ENCODE data around the gene NFE2L3. TPM values are rescaled to one million over a fixed set of nuclear protein-coding genes. Genes with fewer than 3 reads are reported as not detected.

NFE2L3 gene, protein sequence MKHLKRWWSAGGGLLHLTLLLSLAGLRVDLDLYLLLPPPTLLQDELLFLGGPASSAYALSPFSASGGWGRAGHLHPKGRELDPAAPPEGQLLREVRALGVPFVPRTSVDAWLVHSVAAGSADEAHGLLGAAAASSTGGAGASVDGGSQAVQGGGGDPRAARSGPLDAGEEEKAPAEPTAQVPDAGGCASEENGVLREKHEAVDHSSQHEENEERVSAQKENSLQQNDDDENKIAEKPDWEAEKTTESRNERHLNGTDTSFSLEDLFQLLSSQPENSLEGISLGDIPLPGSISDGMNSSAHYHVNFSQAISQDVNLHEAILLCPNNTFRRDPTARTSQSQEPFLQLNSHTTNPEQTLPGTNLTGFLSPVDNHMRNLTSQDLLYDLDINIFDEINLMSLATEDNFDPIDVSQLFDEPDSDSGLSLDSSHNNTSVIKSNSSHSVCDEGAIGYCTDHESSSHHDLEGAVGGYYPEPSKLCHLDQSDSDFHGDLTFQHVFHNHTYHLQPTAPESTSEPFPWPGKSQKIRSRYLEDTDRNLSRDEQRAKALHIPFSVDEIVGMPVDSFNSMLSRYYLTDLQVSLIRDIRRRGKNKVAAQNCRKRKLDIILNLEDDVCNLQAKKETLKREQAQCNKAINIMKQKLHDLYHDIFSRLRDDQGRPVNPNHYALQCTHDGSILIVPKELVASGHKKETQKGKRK
- total RNA-seq: 4.8 TPM
- long read RNA-seq, transcript NFE2L3-201 (4 exons, 3,686 nt): major isoform, 16 of 20 reads
- long read RNA-seq, partial matches to known transcripts: 1 of 20 reads
- long read RNA-seq, other reads (novel, unspliced or antisense): 3 of 20 reads

DNA sequence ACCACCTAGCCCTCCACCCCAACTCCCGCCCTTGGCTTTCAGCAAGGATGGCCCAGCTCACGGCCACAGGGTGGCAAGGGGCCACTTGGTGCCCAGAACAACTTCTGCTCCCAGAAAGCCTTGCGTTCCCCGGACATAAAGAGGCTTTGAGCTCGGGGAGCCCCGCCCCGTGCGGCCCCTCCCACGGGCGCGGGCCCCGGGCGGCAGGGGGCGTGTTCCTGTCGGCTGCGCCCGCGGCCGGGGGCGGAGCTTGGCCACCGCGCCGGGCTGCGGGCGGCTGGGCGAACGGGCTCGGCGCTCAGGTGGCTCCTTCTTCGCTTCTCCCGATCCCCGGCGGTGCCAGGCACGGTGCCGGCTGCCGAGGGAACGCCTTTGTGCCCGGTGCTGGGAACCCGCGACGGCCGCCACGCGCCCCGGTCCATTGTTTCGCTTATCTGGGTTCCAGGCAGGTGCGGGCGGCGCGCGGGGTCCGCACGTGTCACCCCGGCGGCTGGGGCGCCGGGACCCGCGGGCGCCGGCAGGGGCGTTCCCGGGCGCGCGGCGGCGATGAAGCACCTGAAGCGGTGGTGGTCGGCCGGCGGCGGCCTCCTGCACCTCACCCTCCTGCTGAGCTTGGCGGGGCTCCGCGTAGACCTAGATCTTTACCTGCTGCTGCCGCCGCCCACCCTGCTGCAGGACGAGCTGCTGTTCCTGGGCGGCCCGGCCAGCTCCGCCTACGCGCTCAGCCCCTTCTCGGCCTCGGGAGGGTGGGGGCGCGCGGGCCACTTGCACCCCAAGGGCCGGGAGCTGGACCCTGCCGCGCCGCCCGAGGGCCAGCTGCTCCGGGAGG is at the start of gene NFE2L3:
TSS of gene NFE2L3 (plus strand) at position 246 of the 829 bp plus-strand sequence. CDS start at position 547, 301 bp downstream.
- DNase-seq (peak; percentile 91), ATAC-seq (peak; percentile 91 to 95)
- Histone ChIP-seq H3K27me3 (ENCODE audit: low read depth) (no peaks in the 10 kb centered on the region), H3K4me3 (peak within 1 kb of the TSS; percentile 63), H3K36me3 (no peaks in the 10 kb centered on the region), H3K27ac (peak within 1 kb of the TSS; percentile 51), H3K9me3 (no peaks in the 10 kb centered on the region), H3K4me1 (peaks cover 33% of the 10 kb centered on the region)
- no peak for TF ChIP-seq CTCF (IDR thresholded peaks at IDR 0.05)
- intact Hi-C loops (cut with DNase I): no loop called here

DNA sequence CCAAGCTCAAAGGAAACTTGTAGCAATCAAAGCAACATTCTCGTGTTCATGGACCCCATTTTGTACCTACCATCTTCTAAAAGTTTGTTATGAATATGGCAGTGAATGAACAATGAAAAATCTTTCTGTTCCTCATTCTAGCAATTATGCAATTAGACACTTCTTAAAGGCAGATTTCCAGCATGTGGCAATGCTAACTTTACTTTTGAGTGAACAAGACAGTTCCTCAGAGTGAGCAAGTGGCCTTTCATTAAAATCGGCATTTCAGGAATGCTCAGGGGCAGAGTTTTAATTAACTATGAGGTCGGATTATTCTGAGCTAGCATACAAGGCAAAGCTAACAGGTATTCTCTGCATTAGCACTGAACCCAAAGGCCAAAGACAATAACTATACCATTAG is 48.4 kb upstream of the NFE2L3 start:
- no peak overlapping the region for H3K27ac ChIP-seq
- ATAC-seq: no peak

DNA sequence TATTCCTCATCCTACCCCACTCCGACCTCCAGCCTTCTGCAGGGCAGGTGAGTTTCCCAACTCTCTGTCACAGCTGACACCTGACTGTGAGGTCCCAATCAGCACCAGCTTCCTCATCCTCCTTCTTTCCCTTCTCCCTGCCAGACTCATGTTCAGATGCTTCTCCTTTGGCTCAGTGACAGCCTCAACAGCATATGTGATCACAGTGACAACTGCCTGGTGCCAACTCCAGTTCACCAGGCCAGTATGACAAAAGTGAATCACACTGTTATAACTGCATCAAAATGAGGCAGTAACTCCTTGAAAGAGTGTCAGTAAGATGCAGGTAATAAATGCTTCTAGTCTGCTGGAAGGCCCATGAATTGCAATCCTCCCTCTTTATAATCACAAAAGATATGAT is 46.8 kb upstream of the NFE2L3 start:
- no peak for ATAC-seq
- Histone ChIP-seq H3K27me3 (ENCODE audit: low read depth) (no peaks in the 10 kb centered on the region), H3K4me1 (no peaks in the 10 kb centered on the region), H3K9me3 (no peaks in the 10 kb centered on the region), H3K4me3 (no peak overlapping the region), H3K36me3 (no peaks in the 10 kb centered on the region), H3K27ac (no peak overlapping the region)
- no peak for TF ChIP-seq CTCF (IDR thresholded peaks at IDR 0.05)
- DNase-seq: no peak
- intact Hi-C loops (cut with DNase I): no loop called here

More for the DNA sequence above, 48.4 kb upstream of the NFE2L3 start:
- no peak for TF ChIP-seq CTCF (IDR thresholded peaks at IDR 0.05)
- intact Hi-C loops (cut with DNase I): no loop called here
- Histone ChIP-seq H3K4me3 (no peak overlapping the region), H3K9me3 (no peaks in the 10 kb centered on the region), H3K27me3 (ENCODE audit: low read depth) (no peaks in the 10 kb centered on the region), H3K4me1 (no peaks in the 10 kb centered on the region), H3K36me3 (no peaks in the 10 kb centered on the region)
- DNase-seq: no peak

DNA sequence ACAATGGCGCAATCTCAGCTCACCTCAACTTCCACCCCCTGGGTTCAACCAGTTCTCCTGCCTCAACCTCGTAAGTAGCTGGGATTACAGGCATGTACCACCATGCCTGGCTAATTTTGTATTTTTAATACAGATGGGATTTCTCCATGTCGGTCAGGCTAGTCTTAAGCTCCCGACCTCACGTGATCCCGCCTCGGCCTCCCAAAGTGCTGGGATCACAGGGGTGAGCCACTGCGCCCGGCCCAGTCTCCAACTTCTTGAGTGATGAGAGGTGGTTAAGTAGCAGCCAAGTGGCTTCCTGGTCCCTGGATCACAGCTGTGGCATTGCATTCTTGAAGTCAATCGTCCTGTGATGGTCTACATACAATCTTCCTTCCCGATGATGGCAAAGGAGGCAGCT is 46.1 kb upstream of the NFE2L3 start:
- no peak overlapping the region for H3K4me3 ChIP-seq

More for the DNA sequence above, 46.1 kb upstream of the NFE2L3 start:
- Histone ChIP-seq H3K9me3 (no peaks in the 10 kb centered on the region), H3K27me3 (ENCODE audit: low read depth) (no peaks in the 10 kb centered on the region), H3K27ac (no peak overlapping the region), H3K4me1 (no peaks in the 10 kb centered on the region), H3K36me3 (no peaks in the 10 kb centered on the region)
- no peak for TF ChIP-seq CTCF (IDR thresholded peaks at IDR 0.05)
- ATAC-seq (no peak), DNase-seq (no peak)
- intact Hi-C loops (cut with DNase I): no loop called here
